Fibroblast of skin of right quadriceps (primary cell): ENCODE measurements around the gene GPX5.
"Not testable (repeated sequence)": the region's sequence is repeated elsewhere in the genome, so short reads cannot be mapped to it uniquely, and the experiment has no call there.

Experiments
- DNase-seq: peaks from one replicate; pipeline ENCODE4 v3.0.0-alpha.2; 2013

Gene GPX5

DNA sequence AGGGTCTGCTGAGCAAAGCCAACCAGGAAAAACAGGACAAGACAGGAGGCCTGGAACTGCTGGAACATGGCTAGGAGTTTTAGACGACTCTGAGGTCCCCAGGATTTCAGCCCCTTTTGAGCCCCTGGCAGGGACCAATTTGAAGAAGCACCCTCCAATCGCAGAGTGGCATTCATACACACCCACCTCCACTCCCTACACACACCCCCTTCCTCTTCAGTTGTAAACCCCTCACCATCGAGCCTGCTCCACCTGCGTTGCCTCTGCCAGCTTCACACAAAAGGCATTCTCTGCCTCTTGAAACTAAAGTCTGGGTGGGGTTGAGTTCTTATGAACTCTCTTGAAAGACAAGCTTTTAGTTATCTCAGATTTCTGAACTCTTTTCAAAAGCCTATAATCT lies 10.0 kb upstream of the GPX5 start, which contains the start of gene GPX6:
Gene GPX6, minus strand, starts transcription at position 118 of the 400 bp plus-strand sequence. Its CDS starts 50 bp downstream, at position 68.
- no peak for DNase-seq

GRCh38 chr6:28517964-28518363 lies 7.7 kb upstream of the GPX5 start:
- DNase-seq, result no peak

- DNase-seq, result no peak
These were observed 3.0 kb upstream of the GPX5 start for GRCh38 chr6:28522594-28523240.

DNA sequence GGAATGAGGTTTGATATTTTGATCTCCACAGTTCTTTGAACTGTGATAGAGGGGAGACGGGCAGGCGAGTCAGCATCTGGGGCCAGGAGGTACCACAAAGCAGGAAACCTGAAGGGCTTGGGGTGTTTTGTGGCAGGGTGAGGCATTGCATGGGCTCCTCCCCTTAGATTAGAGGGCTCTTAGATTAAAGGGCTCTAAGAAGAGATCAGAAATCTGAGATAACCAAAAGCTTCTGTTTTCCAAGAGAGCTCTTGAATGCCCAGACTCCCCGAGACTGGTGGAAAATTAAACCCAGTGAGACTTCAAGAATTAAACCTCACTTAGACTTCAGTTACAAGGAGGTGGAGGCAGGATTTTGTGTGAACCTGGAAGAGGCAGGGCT lies 2.4 kb upstream of the GPX5 start:
- no peak for DNase-seq

- no peak for DNase-seq
These were observed 5.1 kb downstream of the GPX5 start for GRCh38 chr6:28530777-28531176.

GRCh38 chr6:28531479-28532128 lies 5.9 kb downstream of the GPX5 start:
- no peak for DNase-seq

- DNase-seq, result no peak
These were observed 8.6 kb downstream of the GPX5 start for GRCh38 chr6:28534306-28534705.

GRCh38 chr6:28534875-28535274 lies 9.2 kb downstream of the GPX5 start:
- DNase-seq, result no peak

- peak; percentile 4 for DNase-seq
These were observed 11.4 kb downstream of the GPX5 start for GRCh38 chr6:28537065-28537464.

DNA sequence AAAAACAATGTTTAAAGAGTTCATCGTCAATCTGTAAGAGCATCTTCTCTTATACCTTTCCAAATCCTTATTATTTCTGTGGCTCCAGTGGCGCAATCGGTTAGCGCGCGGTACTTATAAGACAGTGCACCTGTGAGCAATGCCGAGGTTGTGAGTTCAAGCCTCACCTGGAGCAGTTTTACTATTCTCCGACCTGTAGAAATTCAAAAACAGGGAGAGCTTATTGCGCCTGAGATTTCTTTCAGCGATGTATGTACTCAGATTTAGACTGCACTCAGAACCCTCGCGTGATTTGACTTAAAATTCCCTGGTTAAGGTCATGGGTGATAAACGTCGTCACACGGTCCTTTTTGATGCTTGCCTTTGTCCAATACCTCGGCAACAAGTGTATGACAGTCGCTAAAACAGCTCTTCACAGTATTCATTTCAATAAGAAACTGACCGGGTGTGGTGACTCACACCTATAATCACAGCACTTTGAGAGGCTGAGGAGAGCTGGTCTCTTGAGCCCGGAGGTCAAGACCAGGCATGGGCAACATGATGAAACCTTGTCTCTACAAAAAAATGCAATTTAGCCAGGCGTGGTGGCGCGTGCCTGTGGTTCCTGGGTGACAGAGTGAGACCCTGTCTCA lies 11.9 kb downstream of the GPX5 start:
- peak; percentile 13 for DNase-seq

- no peak for DNase-seq
These were observed 16.3 kb downstream of the GPX5 start for GRCh38 chr6:28541996-28542395.

DNA sequence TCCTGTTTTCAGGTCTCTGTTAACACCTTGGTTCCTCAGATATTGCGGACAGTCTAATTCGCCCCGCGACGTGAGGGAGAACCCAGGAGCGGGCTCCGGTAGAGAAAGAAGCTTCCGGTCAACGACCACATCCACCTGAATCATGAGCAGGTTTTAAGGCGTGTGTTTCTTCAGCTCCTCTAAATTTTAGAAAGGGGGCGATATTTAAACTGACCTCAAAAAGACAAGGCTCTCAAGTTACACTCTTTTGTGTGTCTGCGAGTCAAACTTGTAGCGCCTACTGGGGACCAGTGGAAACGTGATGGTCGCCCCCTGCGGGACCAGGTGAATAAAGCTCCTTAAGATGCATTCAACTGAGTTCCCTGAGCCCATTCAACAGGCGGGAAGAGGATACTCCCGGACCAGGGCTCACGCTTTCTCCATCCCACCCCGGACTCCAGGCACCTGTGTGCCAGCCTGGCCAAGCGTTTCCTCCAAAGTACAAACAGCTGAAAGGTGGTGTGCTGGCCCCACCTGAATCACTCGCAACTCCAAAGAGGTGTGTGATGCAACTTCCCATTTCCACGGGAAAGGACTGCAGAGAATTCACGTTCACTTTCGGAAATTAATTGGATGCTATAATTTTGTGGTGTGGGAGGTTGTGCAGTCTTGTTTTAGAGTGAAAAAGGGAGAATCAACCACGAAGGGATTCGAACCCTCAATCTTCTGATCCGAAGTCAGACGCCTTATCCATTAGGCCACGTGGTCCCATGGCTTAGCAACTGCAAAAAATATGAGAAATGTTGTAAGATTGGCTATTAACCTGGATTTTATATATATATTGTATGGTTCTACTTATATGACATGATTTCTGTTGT lies 17.0 kb downstream of the GPX5 start:
- peak; percentile 85 for DNase-seq

- DNase-seq, result peak; percentile 9
These were observed 18.2 kb downstream of the GPX5 start for GRCh38 chr6:28543651-28544610.

GRCh38 chr6:28545955-28546354 lies 20.3 kb downstream of the GPX5 start:
- DNase-seq, result no peak

- DNase-seq, result not testable (repeated sequence)
These were observed 21.3 kb downstream of the GPX5 start for GRCh38 chr6:28547003-28547402.

GRCh38 chr6:28551891-28552666 lies 26.4 kb downstream of the GPX5 start:
- no peak for DNase-seq

DNA sequence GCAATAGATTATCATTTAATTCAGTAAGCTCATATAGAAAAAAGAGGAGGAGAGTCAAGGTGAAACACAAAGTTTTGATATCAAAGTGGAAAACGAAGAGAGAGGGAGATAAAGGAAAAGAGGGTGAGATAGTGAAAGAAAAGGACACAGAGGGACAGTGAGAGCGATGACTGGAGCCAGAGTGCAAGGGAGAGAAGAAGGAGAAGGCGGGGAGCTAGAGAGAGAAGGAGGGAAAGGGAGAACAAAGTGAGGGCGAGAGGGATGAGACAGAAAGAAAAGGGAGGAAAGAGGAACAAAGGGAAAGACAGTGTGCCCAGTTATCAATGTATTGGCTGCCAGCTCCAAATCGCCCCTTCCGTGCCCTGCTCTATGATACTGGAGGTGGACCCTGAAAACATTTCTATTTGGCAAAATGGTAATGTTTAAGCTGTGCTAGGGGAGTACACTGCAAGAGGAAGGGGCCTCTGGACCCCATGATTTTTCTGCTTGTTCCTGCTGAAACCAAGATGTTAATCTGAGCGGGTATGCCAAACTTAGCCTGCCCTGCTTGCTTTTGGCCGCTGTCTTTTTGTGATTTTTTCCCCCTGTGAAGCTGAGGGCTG lies 27.8 kb downstream of the GPX5 start:
- DNase-seq, result no peak

GRCh38 chr6:28553986-28554881 lies 28.6 kb downstream of the GPX5 start:
- no peak for DNase-seq

DNA sequence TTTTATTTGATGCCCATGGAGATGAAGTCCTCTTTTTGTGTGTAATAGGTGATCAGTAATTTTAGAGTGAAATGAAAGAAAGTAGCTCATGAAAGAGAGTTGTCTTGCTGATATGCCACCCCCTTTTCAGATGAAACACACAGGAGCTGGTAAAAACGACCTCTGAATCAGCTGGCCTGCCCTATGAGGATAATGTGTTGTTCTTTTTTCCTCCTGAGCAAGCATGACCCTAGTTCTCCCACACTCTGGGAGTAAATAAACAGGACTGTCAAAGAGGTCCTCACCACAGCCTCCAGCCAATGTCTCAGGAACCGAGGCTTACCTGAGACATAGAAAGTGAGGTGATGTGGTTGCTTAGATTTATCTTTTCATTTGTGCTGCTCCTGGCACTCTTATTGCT lies 29.5 kb downstream of the GPX5 start:
- no peak for DNase-seq

DNA sequence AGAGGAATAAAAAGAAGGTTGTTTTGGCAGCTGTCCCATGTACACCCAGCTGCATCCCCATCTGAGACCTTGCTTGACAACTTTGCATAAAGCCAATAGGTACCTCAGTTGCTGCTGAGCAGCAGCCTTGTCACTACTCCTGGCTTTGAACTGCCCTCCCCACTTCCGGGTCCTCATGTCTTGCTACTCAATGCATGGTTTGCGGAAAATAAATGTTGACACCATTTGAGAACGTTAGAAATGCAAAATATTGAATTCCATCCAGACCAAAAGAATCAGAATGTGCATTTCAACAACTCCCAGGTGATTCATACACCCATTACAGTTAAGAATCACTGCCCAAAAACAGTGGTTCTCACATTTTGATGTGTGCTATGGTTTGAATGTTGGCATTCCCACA lies 32.9 kb downstream of the GPX5 start:
- DNase-seq, result no peak
